GM21390 (cell line): ENCODE data around the gene LTC4S.
"Not testable (repeated sequence)": the region's sequence is repeated elsewhere in the genome, so short reads cannot be mapped to it uniquely, and the experiment has no call there.

Experiments
- ATAC-seq: cut with Tn5 transposase; IDR thresholded peaks from one replicate; pipeline ENCODE4 v1.9.1; 2021; ENCODE audit not compliant: unreplicated experiment

Gene LTC4S, protein sequence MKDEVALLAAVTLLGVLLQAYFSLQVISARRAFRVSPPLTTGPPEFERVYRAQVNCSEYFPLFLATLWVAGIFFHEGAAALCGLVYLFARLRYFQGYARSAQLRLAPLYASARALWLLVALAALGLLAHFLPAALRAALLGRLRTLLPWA

GRCh38 chr5:179793468-179794139 is at the start of gene LTC4S:
Gene LTC4S, plus strand, starts transcription at chr5:179793986. Its CDS starts 95 bp downstream, at chr5:179794081.
- ATAC-seq = no peak

DNA sequence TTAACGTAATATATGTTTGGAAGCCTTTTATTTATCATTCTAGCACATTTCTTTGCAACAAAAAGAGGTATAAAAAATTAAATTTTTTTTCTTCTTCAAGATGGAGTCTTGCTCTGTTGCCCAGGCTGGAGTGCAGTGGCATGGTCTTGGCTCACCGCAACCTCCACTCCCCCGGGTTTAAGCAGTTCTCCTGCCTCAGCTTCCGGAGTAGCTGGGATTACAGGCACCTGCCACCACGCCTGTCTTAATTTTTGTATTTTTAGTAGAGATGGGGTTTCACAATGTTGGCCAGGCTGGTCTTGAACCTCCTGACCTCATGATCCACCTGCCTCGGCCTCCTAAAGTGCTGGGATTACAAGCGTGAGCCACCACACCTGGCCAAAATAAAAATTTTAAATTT is 49.7 kb upstream of the LTC4S start:
- ATAC-seq = not testable (repeated sequence)

DNA sequence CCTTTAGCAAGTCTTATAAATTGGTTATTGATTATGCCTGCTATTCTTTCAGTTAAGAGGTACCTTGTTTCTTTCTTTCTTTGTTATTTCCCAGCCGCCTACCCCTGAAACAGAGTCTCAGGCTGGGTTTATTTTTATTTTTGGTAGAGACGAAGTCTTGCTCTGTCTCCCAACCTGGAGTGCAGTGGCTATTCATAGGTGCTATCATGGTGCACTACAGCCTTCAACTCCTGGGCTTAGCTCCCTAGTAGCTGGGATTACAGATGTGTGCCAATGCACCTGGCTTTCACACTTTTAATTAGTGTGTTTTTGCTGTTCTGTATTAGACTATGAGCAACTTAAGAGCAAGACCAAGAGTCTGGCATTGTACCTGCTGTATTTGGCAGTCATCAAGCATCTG is 46.9 kb upstream of the LTC4S start:
- ATAC-seq = no peak

GRCh38 chr5:179747811-179748210 is 46.0 kb upstream of the LTC4S start:
- no peak for ATAC-seq

- ATAC-seq = no peak
These were observed 43.8 kb upstream of the LTC4S start for GRCh38 chr5:179749857-179750508.

DNA sequence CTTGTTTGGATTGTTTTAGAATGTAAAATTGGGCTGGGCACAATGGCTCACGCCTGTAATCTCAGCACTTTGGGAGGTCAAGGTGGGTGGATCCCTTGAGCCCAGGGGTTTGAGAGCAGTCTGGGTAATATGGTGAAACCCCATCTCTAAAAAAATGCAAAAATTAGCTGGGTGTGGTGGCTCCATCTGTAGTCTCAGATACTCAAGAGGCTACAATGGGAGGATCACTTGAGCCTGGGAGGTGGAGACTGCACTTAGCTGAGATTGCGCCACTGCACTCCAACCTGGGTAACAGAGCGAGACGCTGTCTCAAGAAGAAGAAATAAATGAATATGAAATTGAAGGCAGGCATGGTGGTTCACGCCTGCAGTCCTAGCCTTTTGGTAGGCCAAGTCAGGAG is 39.8 kb upstream of the LTC4S start:
- ATAC-seq = no peak

DNA sequence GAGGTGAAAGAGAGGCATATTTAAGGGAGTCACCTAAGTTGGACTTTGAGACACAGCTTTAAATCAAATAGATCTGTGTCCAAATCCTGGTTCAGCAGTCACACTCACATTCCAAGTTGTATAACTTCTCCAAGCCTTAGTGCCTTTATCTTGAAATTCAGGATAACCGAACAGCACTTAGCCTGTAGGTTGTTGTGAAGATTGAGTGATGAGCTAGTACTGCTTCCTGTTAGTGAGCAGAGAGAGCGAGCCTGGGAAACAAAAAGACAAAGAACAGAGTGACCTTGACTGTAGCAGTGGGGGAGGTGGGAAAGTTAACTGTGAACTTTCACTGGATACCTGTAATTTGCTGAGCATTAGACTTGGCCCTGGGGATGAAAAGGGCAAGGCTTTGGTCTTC is 38.8 kb upstream of the LTC4S start:
- no peak for ATAC-seq

- no peak for ATAC-seq
These were observed 34.8 kb upstream of the LTC4S start for GRCh38 chr5:179758955-179759354.

GRCh38 chr5:179759581-179760551 is 33.9 kb upstream of the LTC4S start:
- ATAC-seq = no peak

DNA sequence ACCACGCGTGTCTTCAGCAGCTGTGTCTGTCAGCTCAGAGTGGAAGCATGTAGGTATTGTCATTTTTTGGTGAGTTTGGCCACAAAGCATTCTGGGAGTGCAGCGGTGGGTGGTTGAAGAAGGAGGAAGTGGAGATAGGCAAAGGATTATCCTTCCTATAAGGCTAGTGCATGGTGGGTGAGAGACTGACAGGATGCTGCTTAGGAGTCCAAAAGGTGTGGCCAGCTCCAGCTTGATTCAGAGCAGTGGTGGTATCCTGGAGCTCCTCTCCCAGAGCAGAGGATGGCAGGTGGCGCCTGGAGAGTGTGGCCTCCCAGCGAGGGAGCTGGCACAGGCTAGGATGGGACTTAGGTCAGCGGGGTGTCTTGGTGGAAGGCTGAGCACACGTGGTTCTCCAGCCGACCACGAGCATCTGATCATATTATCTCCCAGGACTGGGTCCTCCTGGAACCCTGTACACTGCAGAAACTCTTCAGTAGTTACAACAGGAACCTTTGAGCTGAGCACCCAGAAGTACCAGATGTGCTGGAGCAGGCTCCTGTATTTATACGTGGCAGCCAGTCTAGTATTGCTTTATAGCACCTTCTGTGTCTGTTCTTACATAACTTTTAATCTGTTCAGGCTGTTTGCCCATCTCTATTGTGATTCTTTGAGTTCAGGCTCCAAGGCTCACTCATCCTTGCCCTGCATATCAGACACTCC is 31.6 kb upstream of the LTC4S start:
- no peak for ATAC-seq

GRCh38 chr5:179762781-179763176 is 31.0 kb upstream of the LTC4S start:
- ATAC-seq = no peak

DNA sequence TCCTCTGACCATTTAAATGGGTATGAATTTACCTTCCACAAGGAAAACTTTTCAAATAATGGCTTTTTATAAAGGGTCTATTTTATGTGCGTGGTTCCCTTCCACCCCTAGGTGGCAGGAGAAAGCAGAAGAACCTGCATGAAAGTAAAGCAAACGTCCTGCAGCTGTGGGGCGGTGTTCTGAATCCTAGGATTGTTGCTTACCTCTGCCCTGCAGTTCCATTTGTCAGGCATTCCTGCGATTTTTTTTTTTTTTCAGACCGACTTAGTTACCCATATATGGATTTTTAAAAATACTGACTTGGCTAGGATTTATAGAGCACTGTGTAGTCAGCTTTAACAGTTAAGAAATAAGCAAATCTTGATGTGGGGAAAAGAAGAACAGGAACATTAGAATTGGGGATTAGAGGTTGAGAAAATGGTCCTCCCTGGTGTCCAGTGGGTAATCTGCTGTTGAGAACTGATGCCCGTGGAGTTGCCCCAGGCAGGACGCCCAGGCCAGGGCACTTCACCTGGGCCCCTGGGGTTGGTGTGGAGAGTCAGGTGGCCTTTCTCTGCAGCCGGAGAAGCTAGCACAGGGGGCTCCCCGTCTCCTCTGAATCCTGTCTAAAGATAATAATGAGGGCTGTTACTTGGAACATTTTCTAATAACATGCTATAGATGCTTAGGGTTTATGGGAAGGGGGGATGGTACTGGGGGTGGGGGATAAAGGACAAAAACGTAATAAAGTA is 30.4 kb upstream of the LTC4S start:
- peak; percentile 72 for ATAC-seq

DNA sequence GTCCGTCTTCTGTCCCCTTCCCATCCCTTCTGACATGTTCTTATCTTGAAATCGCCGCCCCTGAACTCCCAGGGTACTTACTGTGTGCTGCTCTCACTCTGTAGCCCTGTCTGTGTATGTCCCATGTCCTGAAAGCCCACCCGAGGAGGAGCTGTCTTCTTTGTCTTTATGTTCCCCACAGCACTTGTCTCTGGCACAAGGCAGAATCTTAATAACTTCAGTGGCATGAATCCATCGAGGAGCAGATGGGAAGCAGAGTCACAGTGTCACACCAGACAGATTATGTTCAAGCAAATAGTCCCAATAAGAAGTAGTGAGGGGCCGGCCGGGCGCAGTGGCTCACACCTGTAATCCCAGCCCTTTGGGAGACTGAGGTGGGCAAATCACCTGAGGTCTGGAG is 29.7 kb upstream of the LTC4S start:
- no peak for ATAC-seq

DNA sequence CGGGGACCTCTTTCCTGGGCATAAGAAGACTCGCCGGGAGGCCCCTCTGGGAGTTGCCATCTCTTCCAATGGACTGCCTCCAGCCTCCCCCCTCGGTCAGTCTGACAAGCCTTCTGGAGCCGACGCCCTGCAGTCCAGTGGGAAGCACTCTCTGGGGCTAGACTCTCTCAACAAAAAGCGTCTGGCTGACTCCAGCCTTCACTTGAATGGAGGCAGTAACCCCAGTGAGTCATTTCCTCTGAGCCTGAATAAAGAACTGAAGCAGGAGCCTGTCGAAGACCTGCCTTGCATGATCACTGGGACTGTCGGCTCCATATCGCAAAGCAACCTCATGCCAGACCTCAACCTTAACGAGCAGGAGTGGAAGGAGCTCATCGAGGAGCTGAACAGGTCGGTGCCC is 28.4 kb upstream of the LTC4S start:
- ATAC-seq = no peak

GRCh38 chr5:179766021-179766725 is 27.6 kb upstream of the LTC4S start:
- no peak for ATAC-seq

DNA sequence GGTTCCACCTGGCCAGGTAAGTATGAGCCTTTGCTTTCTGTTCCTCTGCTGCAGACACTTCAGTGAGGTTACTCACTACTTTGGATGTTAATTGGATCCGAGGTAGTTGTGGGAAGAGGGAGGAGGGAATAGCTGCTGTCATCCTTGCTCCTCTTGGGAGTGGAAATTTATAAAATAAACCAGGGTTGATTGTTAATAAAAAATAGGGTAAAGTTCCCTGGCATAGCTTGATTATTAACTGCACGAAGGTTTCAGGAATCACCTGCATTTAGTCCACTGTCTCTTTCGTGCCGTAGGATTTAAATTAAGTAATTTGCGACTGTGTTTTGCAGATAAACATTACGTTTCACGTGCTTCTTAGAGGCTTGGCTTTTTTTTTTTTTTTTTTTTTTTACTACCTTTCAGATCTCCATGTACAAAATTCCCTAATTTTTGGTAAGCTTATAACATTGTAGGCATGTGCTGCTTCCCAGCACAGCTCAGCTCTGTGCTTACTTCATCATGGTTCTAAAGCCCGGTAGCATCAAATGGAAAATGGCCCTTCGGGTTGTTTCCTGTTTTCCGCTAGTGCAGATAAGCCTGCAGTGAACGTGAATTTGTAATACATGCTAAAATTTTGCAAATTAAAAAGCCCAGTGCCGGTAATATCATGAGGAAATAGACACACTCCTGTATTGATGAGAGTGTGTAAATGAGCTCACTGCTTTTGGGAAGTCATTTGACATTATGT is 26.9 kb upstream of the LTC4S start:
- no peak for ATAC-seq

GRCh38 chr5:179767496-179768100 is 26.2 kb upstream of the LTC4S start:
- no peak for ATAC-seq

GRCh38 chr5:179768326-179769085 is 25.3 kb upstream of the LTC4S start:
- no peak for ATAC-seq
